T-helper 1 cell (primary cell): ENCODE data around the gene NUP37.
"Not testable (repeated sequence)": the region's sequence is repeated elsewhere in the genome, so short reads cannot be mapped to it uniquely, and the experiment has no call there.

ENCODE experiments used
- DNase-seq, 5 donors: peaks; one replicate each; pipeline ENCODE4 v3.0.0-alpha.2; 2012 to 2020
- total RNA-seq, 4 donors: gene quantifications; one replicate each; lab custom pipeline; 2026; lab: John Stamatoyannopoulos, UW

NUP37 gene, protein sequence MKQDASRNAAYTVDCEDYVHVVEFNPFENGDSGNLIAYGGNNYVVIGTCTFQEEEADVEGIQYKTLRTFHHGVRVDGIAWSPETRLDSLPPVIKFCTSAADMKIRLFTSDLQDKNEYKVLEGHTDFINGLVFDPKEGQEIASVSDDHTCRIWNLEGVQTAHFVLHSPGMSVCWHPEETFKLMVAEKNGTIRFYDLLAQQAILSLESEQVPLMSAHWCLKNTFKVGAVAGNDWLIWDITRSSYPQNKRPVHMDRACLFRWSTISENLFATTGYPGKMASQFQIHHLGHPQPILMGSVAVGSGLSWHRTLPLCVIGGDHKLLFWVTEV
- total RNA-seq, result 6.4 to 11.3 (median 8.0) reads per million in 4 donors

GRCh38 chr12:102119674-102120563 lies at the start of gene NUP37, which contains the start of gene PARPBP:
Gene NUP37 (minus strand): TSS chr12:102120114. CDS start chr12:102118518, 1,596 bp downstream.
Gene PARPBP (plus strand): TSS chr12:102120183. CDS start chr12:102123889, 3,706 bp downstream.
- DNase-seq, result peak; percentile 80 to 93 (median 87)

DNA sequence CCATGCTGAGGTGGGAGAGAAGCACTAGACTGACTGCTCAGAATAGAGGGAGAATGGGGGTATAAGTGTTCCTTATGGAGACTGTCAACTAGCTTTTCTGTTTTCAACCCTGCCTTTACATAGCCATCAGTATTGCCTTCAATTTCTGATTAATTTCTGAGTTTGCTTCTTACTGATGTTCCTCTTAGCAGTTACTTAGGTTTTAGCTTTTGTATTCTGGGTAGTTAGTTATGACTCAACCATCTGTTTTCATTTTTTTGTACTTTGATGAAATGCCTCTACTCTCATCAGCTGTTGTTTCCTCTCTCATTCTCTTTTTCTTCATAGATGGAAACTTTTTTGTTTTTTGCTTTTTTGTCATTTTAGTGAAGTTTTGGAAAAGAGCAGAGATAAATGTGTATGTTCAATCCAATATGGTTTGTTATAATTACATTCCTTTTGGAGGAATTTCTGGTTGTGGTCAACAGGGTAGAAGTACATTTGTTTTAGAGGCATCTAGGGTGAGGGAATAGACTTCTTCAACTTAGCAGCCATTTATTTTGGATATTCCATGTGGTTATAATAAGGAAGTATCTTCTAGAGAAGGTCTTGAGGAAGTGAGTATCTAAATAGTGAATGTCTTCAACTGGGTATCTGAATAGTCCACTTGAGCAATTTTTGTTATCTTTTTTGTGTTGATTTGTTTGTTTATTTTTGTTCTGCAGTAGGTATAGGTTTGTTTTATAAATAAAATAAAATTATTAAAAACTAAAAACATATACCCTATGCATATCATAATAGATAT lies 48.1 kb upstream of the NUP37 start:
- DNase-seq, result peak in 1 of 5 donors; percentile 56

DNA sequence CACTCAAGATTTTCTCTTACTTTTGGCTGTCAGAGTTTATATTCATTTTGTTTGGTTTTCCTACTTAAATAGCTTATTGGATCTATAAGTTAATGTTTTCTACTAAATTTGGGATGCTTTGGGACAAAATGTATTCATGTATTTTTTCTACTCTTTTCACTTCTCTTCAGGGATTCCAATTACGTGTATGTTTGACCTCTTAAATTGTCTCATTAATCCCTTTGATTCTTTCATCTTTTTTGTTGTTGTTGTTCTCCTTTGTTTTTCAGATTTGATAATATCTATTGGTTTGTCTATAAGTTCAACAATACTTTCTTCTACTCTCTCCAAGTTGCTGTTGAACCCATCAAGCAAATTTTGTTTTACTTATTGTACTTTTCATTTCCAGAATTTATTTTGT lies 43.5 kb upstream of the NUP37 start:
- DNase-seq, result no peak

- not testable (repeated sequence) for DNase-seq
These were observed 35.3 kb upstream of the NUP37 start for GRCh38 chr12:102155206-102155605.

DNA sequence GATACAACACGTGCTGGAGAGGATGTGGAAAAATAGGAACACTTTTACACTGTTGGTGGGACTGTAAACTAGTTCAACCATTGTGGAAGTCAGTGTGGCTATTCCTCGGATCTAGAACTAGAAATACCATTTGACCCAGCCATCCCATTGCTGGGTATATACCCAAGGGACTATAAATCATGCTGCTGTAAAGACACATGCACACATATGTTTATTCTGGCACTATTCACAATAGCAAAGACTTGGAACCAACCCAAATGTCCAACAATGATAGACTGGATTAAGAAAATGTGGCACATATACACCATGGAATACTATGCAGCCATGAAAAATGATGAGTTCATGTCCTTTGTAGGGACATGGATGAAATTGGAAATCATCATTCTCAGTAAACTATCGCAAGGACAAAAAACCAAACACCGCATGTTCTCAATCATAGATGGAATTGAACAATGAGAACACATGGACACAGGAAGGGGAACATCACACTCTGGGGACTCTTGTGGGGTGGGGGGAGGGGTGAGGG lies 27.2 kb upstream of the NUP37 start:
- DNase-seq, result not testable (repeated sequence)

GRCh38 chr12:102144221-102144620 lies 24.3 kb upstream of the NUP37 start:
- DNase-seq, result no peak

DNA sequence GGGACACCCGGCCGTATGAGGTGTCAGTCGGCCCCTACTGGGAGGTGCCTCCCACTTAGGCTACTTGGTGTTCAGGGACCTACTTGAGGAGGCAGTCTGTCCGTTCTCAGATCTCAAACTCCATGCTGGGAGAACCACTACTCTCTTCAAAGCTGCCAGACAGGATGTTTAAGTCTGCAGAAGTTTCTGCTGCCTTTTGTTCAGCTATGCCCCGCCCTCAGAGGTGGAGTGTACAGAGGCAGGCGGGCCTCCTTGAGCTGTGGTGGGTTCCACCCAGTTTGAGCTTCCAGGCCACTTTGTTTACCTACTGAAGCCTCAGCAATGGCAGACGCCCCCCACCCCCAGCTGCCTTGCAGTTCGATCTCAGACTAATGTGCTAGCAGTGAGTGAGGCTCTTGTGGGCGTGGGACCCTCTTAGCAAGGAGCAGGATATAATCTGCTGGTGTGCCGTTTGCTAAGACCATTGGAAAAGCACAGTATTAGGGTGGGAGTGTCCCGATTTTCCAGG lies 23.0 kb upstream of the NUP37 start:
- DNase-seq, result not testable (repeated sequence)

DNA sequence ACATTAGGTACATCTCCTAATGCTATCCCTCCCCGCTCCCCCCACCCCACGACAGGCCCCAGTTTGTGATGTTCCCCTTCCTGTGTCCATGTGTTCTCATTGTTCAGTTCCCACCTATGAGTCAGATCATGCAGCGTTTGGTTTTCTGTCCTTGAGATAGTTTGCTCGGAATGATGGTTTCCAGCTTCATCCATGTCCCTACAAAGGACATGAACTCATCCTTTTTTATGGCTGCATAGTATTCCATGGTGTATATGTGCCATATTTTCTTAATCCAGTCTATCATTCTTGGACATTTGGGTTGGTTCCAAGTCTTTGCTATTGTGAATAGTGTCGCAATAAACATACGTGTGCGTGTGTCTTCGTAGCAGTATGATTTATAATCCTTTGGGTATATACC lies 17.7 kb upstream of the NUP37 start:
- not testable (repeated sequence) for DNase-seq

- DNase-seq, result not testable (repeated sequence)
These were observed 11.5 kb upstream of the NUP37 start for GRCh38 chr12:102131442-102131841.

DNA sequence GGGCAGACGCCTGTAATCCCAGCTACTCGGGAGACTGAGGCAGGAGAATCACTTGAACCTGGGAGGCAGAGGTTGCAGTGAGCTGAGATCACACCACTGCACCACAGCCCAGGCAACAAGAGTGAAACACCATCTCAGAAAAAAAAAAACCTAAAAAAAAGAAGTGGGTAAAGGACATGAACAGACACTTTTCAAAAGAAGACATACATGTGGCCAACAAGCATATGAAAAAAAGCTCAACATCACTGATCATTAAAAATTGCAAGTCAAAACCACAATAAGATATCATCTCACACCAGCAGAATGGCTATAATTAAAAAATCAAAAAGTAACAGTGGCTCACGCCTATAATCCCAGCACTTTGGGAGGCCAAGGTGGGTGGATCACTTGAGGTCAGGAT lies 10.8 kb upstream of the NUP37 start:
- DNase-seq, result not testable (repeated sequence)

- not testable (repeated sequence) for DNase-seq
These were observed 1.4 kb upstream of the NUP37 start for GRCh38 chr12:102121328-102121727.

GRCh38 chr12:102120886-102121285 lies 972 bp upstream of the NUP37 start:
- DNase-seq, result peak in 1 of 5 donors; percentile 16

GRCh38 chr12:102120564-102120873 lies 605 bp upstream of the NUP37 start:
- DNase-seq, result no peak

DNA sequence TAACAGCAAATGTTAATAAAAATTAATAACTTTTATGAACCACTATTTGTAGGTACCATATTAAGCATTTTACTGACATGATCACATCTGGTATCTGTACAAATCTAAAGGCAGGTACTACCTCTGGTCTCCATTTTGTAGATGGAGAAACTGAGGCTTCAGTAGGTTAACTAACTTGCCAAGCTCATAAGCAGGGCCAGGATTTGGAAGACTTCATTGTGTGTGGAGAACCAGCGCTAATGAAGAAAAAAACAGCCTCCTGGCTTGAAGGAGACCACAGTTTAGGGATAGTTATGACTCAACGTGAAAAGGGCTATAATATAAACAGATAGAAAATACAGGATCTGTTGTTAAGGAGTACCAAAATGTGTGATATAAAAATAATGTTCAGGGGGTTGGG lies 1.0 kb downstream of the NUP37 start:
- DNase-seq, result no peak

DNA sequence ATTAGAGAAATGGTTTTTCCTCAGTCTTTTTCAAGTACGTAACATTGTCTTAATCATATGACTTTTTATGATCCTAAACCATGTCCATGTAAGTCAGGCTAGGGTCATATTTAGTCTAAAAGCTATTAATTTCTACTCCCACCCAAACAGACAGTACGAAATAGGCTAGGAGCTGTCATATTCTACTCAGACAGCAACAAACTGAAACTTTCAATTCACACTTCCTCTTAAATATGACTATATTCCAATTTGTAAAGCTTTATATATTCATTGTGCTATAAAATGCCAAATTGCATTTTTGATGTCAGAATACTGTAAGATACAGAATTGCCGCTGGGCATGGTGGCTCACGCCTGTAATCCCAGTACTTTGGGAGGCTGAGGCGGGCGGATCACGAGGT lies 3.5 kb downstream of the NUP37 start:
- DNase-seq, result no peak

DNA sequence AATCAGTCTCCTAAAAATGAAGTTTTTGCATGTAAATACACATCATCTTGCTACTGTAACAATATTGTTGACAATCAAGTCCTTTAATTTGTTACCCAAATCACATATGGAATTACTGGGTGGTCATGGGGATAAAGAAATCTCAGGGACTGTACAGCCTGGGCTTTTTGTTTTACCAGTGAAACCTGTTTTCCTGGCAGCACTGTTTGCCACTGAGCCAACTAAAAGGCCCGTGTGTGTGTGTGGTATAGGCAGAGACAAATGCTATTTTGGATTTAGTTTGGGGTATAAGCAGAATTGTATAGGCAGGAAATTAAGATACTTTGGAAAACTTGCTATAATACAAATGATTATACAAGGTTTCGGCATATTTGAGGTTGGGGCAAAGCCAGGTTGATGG lies 5.7 kb downstream of the NUP37 start:
- no peak for DNase-seq

GRCh38 chr12:102110782-102111181 lies 9.1 kb downstream of the NUP37 start:
- no peak for DNase-seq

DNA sequence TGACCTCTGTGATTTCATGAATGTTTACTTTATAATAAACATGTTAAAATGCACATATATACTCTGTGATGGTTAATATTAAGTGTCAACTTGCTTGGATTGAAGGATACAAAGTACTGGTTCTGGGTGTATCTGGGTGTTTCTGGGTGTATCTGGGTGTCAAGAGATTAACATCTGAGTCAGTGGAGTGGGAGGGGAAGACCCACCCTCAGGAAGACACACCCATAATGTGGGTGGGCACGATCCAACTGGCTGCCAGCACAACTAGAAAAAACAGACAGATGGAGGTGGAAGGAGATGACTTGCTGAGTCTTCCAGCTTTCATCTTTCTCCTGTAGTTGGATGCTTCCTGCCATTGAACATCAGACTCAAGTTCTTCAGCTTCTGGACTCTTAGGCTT lies 11.9 kb downstream of the NUP37 start:
- no peak for DNase-seq

DNA sequence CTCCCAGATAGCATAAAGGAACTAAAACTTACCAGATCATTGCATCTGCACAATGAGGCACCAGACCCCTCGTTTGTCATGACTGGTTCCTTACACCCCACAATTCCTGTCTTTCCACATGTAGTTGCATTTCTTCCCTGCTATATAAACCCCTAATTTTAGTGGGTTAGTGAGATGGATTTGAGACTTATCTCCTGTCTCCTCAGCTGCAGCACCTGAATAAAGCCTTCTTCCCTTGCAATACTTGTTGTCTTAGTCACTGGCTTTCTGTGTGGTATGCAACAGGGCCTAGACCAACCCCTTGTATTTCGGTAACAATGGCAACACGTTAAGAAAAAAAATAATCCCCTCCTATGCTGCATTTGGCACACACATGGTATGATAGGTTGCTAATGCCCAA lies 13.0 kb downstream of the NUP37 start:
- DNase-seq, result no peak

GRCh38 chr12:102096855-102097254 lies 23.1 kb downstream of the NUP37 start:
- no peak for DNase-seq

- DNase-seq, result peak in 1 of 5 donors; percentile 10
These were observed 24.1 kb downstream of the NUP37 start for GRCh38 chr12:102095677-102096263.

- no peak for DNase-seq
These were observed 26.6 kb downstream of the NUP37 start for GRCh38 chr12:102093319-102093718.
